B cell (primary cell): ENCODE results near the gene SERPINB6. TPM values are rescaled to one million over a fixed set of nuclear protein-coding genes. Genes with fewer than 3 reads are reported as not detected.

Experiments used
- ATAC-seq: fragments of 200-7000 bp; cut with Tn5 transposase; one replicate; pipeline ENCODE4 v1.10.0; 2021; ENCODE audit warnings: low read depth, mild to moderate bottlenecking, moderate number of reproducible peaks, moderate library complexity
- CTCF ChIA-PET: fragments of 350-600 bp; sonication (Branson Sonifier 250); formaldehyde crosslinking; loops from one replicate; lab custom pipeline; 2021; ENCODE audit warnings: antibody characterized with exemption, inconsistent platforms; lab: Charles Lee
- POLR2A ChIA-PET: fragments of 350-600 bp; sonication (Branson Sonifier 250); formaldehyde crosslinking; loops from one replicate; lab custom pipeline; 2021; ENCODE audit warnings: antibody characterized with exemption; lab: Charles Lee
- DNase-seq: peaks from one replicate; pipeline ENCODE4 v3.0.0; 2013
- H2AFZ ChIP-seq: 2 replicates; pipeline ENCODE4 v1.6.1; 2012; ENCODE audit warnings: mild to moderate bottlenecking, low read depth, low read length; ENCODE audit not compliant: insufficient read depth, poor library complexity, severe bottlenecking
- H3K27ac ChIP-seq, 2 donors: 1 replicate in 1 of 2; 2 replicates in 1 of 2; pipeline ENCODE4 v1.5.1; 2012 to 2013; ENCODE audit warnings: low read length in 2 of 2, mild to moderate bottlenecking in 2 of 2, moderate library complexity in 1 of 2
- H3K27me3 ChIP-seq, 4 experiments: fragments of 200-600 bp in 1 of 4; sonication (generic) in 1 of 4; replicated peaks in 1 of 4; 1 replicate in 2 of 4; 2 replicates in 2 of 4; pipeline versions ENCODE4 v1.6.1 to v1.7.0; 2013 to 2016; ENCODE audit warnings: low read length in 3 of 4, mild to moderate bottlenecking in 2 of 4, mixed read lengths in 1 of 4, moderate library complexity in 1 of 4; ENCODE audit not compliant: insufficient read depth in 4 of 4, control insufficient read depth in 3 of 4; ENCODE audit errors: control extremely low read depth in 1 of 4
- H3K36me3 ChIP-seq, 2 experiments: replicated peaks in 1 of 2; 1 replicate in 1 of 2; 2 replicates in 1 of 2; pipeline versions ENCODE4 v1.6.1 to v1.7.1; 2013; ENCODE audit warnings: low read length in 1 of 2; ENCODE audit not compliant: insufficient read depth in 2 of 2, control insufficient read depth in 1 of 2; ENCODE audit errors: control extremely low read depth in 1 of 2, extremely low read depth in 1 of 2
- H3K4me1 ChIP-seq, 2 donors: fragments of 200-600 bp in 1 of 2; sonication (generic) in 1 of 2; 1 replicate in 1 of 2; 2 replicates in 1 of 2; pipeline versions ENCODE4 v1.5.1 to v1.6.1; 2013 to 2017; ENCODE audit warnings: low read length in 2 of 2; ENCODE audit not compliant: control insufficient read depth in 2 of 2, insufficient read depth in 2 of 2
- H3K4me2 ChIP-seq: replicated peaks from 2 replicates; pipeline ENCODE3; 2012; ENCODE audit warnings: mild to moderate bottlenecking, low read depth, low read length; ENCODE audit not compliant: poor library complexity, severe bottlenecking
- H3K4me3 ChIP-seq, 5 experiments: fragments of 200-600 bp in 1 of 5; sonication (generic) in 1 of 5; 1 replicate in 3 of 5; 2 replicates in 2 of 5; pipeline versions ENCODE4 v1.5.1 to v1.7.0; 2011 to 2016; ENCODE audit warnings: low read length in 4 of 5, mild to moderate bottlenecking in 4 of 5, low read depth in 2 of 5, control low read depth in 1 of 5, moderate library complexity in 1 of 5; ENCODE audit not compliant: insufficient read depth in 1 of 5; ENCODE audit errors: control extremely low read depth in 1 of 5, extremely low read depth in 1 of 5
- H3K79me2 ChIP-seq: fragments of 200-600 bp; sonication (generic); one replicate; pipeline ENCODE4 v1.6.0; 2016; ENCODE audit warnings: low read length; ENCODE audit not compliant: control insufficient read depth, insufficient read depth
- H3K9ac ChIP-seq: fragments of 200-600 bp; sonication (generic); 2 replicates; pipeline ENCODE4 v1.6.1; 2017; ENCODE audit warnings: mild to moderate bottlenecking, low read length, moderate library complexity
- H3K9me3 ChIP-seq, 3 donors: one replicate each; pipeline versions ENCODE4 v1.6.1 to v1.7.1; 2013; ENCODE audit warnings: low read length in 2 of 3; ENCODE audit not compliant: control insufficient read depth in 2 of 3, insufficient read depth in 1 of 3; ENCODE audit errors: control extremely low read depth in 1 of 3
- H4K20me1 ChIP-seq: 2 replicates; pipeline ENCODE4 v1.6.0; 2012; ENCODE audit warnings: mild to moderate bottlenecking, low read length; ENCODE audit not compliant: insufficient read depth, control insufficient read depth, poor library complexity, severe bottlenecking
- H3K27ac Mint-ChIP-seq: one replicate; pipeline ENCODE4 v1.8.0; 2021; ENCODE audit warnings: mixed read lengths
- H3K27me3 Mint-ChIP-seq: one replicate; pipeline ENCODE4 v1.8.0; 2021; ENCODE audit warnings: mixed read lengths
- H3K4me1 Mint-ChIP-seq: one replicate; pipeline ENCODE4 v1.8.0; 2021; ENCODE audit warnings: mixed read lengths
- H3K4me3 Mint-ChIP-seq: one replicate; pipeline ENCODE4 v1.8.0; 2021; ENCODE audit warnings: mixed read lengths
- H3K9me3 Mint-ChIP-seq: one replicate; pipeline ENCODE4 v1.8.0; 2022; ENCODE audit warnings: mixed read lengths; ENCODE audit not compliant: insufficient read depth
- EZH2 ChIP-seq: IDR thresholded peaks from 2 replicates; pipeline ENCODE4 v1.6.1; 2012; ENCODE audit warnings: borderline replicate concordance, low read depth, mild to moderate bottlenecking, moderate library complexity, low read length; ENCODE audit not compliant: insufficient read depth, poor library complexity, severe bottlenecking
- WGBS: methylation state at CpG from one replicate; pipeline ENCODE4 v1.1.5; 2013; ENCODE audit warnings: missing lambda C conversion rate; ENCODE audit not compliant: insufficient coverage; 5-methylcytosine and 5-hydroxymethylcytosine counted together
- intact Hi-C: fragments of 100-400 bp; cut with micrococcal nuclease; formaldehyde crosslinking; loops from one replicate; pipeline ENCODE4 v1.10.0; 2022
- polyA plus RNA-seq: library from polyadenylated mRNA; depleted of rRNA; stranded (reverse); fragments of >200 nt; gene quantifications from 2 replicates; pipeline ENCODE4 v1.2.3, GENCODE V29; 2012
- total RNA-seq, 2 donors: library from RNA; stranded (reverse); fragments of 120-200 nt in 1 of 2; gene quantifications; 1 replicate in 1 of 2; 2 replicates in 1 of 2; pipeline versions ENCODE4 v1.2.3 to v1.2.4, GENCODE V29; 2013 to 2022
- TF ChIP-seq, protein P1 (sequence below): fragments of 200-600 bp; IDR thresholded peaks from one replicate; pipeline ENCODE4 v1.8.0; 2022; ENCODE audit warnings: antibody characterized with exemption, mild to moderate bottlenecking

The SERPINB6 gene
- total and polyA plus RNA-seq, 2 donors (not counting 1 experiment from before 2014, with no cell fraction given), result 35.2 to 58.5 TPM

DNA sequence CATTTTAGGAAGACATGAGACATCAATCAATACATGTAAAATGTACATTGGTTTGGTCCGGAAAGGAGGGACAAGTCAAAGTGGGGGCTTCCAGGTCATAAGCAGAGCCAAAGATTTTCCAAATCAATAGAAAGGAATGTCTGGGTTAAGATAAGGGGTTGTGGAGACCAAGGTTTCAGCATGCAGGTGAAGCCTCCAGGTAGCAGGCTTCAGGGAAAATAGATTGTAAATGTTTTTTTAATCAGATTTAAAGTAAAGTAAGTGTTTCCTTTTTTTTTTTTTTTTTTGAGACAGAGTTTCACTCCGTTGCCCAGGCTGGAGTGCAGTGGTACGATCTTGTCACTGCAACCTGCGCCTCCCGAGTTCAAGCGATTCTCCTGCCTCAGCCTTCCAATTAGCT is 51.5 kb downstream of the SERPINB6 start:
- Histone ChIP-seq H3K79me2 (no peaks in the 10 kb centered on the region), H2AFZ (no peak overlapping the region), H3K9me3 (peaks cover 0 to 5% (median 0%) of the 10 kb centered on the region in 3 donors), H3K4me2 (no peak overlapping the region), H3K36me3 (no peaks in the 10 kb centered on the region), H3K27me3 (no peaks in the 10 kb centered on the region), H4K20me1 (no peaks in the 10 kb centered on the region), H3K4me3 (no peak overlapping the region), H3K9ac (no peak overlapping the region), H3K4me1 (no peaks in the 10 kb centered on the region), H3K27ac (no peak overlapping the region)
- ChIA-PET CTCF (interaction anchor here (0.7 to 8.6 kb wide), 4 partner anchors 12 to 122 kb away, joined by 3 to 49 read pairs (median 3); no protein-coding TSS in a partner anchor), POLR2A (no interaction called here)
- Mint-ChIP-seq H3K4me3 (no peak overlapping the region), H3K9me3 (no peaks in the 10 kb centered on the region), H3K27ac (no peak overlapping the region), H3K4me1 (peaks cover 2% of the 10 kb centered on the region), H3K27me3 (no peaks in the 10 kb centered on the region)
- ATAC-seq, result no peak
- WGBS, result 100% methylated on average over 1 of the region's 6 CpGs
- TF ChIP-seq, protein P1, sequence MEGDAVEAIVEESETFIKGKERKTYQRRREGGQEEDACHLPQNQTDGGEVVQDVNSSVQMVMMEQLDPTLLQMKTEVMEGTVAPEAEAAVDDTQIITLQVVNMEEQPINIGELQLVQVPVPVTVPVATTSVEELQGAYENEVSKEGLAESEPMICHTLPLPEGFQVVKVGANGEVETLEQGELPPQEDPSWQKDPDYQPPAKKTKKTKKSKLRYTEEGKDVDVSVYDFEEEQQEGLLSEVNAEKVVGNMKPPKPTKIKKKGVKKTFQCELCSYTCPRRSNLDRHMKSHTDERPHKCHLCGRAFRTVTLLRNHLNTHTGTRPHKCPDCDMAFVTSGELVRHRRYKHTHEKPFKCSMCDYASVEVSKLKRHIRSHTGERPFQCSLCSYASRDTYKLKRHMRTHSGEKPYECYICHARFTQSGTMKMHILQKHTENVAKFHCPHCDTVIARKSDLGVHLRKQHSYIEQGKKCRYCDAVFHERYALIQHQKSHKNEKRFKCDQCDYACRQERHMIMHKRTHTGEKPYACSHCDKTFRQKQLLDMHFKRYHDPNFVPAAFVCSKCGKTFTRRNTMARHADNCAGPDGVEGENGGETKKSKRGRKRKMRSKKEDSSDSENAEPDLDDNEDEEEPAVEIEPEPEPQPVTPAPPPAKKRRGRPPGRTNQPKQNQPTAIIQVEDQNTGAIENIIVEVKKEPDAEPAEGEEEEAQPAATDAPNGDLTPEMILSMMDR, result no peak
- TF ChIP-seq EZH2, result no peak
- DNase-seq, result no peak
- intact Hi-C loops, result no loop called here

DNA sequence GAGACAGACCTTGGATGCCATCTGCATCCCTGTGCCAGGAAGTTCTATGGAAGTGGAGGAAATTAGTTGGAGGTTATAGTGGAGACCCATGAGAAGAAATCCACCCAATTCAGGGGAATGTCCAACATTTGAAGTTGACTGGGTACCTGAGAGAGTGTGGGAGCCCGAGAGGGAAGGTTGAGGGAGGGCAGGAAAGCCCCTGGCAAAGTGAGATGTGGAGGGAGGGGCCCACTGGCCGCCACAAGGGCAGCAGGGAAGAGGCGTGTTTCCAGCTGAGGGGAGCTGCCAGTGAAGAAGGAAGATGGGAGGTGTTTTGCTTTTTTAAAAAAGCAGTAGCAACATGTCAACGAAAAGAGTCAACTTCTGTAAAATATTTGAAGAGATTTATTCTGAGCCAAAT is 52.0 kb downstream of the SERPINB6 start:
- no peak overlapping the region for H3K9ac ChIP-seq
- peaks cover 0 to 5% (median 0%) of the 10 kb centered on the region in 3 donors for H3K9me3 ChIP-seq
- ATAC-seq (no peak), DNase-seq (no peak)
- Mint-ChIP-seq H3K27ac (no peak overlapping the region), H3K9me3 (no peaks in the 10 kb centered on the region), H3K4me3 (no peak overlapping the region), H3K27me3 (no peaks in the 10 kb centered on the region), H3K4me1 (peaks cover 2% of the 10 kb centered on the region)
- ChIA-PET CTCF (interaction anchor here (0.8 to 8.6 kb wide), 3 partner anchors 12 to 121 kb away, joined by 3 to 49 read pairs (median 3); no protein-coding TSS in a partner anchor), POLR2A (no interaction called here)
- H3K36me3 ChIP-seq, result no peaks in the 10 kb centered on the region
- H3K27ac ChIP-seq, result no peak overlapping the region
- no peak overlapping the region for H2AFZ ChIP-seq
- intact Hi-C loops, result no loop called here
- H3K4me2 ChIP-seq, result no peak overlapping the region
- no peak for TF ChIP-seq EZH2
- TF ChIP-seq, protein P1, result no peak
- H4K20me1 ChIP-seq, result no peaks in the 10 kb centered on the region
- no peaks in the 10 kb centered on the region for H3K4me1 ChIP-seq
- H3K27me3 ChIP-seq, result no peaks in the 10 kb centered on the region
- WGBS, result 76% methylated on average over 4 of the region's 4 CpGs
- H3K79me2 ChIP-seq, result no peaks in the 10 kb centered on the region
- no peak overlapping the region for H3K4me3 ChIP-seq
